GM12878 (cell line): ENCODE results near the gene PIAS1. TPM values are rescaled to one million over a fixed set of nuclear protein-coding genes. Genes with fewer than 3 reads are reported as not detected.

Experiments
- ATAC-seq: fragments of 200-7000 bp; cut with Tn5 transposase; 3 replicates; pipeline ENCODE4 v1.9.1; 2020; ENCODE audit warnings: mild to moderate bottlenecking, moderate library complexity
- BruUV-seq: library from RNA; stranded (reverse); fragments of 400-500 nt; replicated peaks from 2 replicates; lab custom pipeline; 2021; lab: Mats Ljungman, UMichigan
- CTCF ChIA-PET: fragments of 300-600 bp; sonication (Branson Sonifier 250); formaldehyde crosslinking; extraction: SDS; loops from one replicate; lab custom pipeline; 2021; ENCODE audit warnings: inconsistent platforms; lab: Yijun Ruan, JAX
- POLR2A ChIA-PET: fragments of 350-600 bp; formaldehyde crosslinking; extraction: SDS; loops from one replicate; lab custom pipeline; 2021; ENCODE audit warnings: inconsistent platforms; lab: Charles Lee
- RAD21 ChIA-PET: fragments of 300-600 bp; sonication (Branson Sonifier 250); formaldehyde crosslinking; loops from one replicate; lab custom pipeline; 2023; ENCODE audit warnings: antibody characterized with exemption; ENCODE audit not compliant: unreplicated experiment; lab: Charles Lee
- SMC1A ChIA-PET: fragments of 300-600 bp; sonication (Branson Sonifier 250); formaldehyde crosslinking; loops from one replicate; lab custom pipeline; 2023; ENCODE audit not compliant: unreplicated experiment, uncharacterized antibody; lab: Charles Lee
- DNase-seq: peaks from one replicate; pipeline ENCODE4 v3.0.0-alpha.2; 2011; ENCODE audit warnings: low read depth, low spot score
- FAIRE-seq: peaks from 3 replicates; lab custom pipeline; 2011; peaks lifted over from hg19 to GRCh38; lab: Jason Lieb, UNC
- H2AFZ ChIP-seq: 2 replicates; pipeline ENCODE4 v1.6.0; 2011; ENCODE audit warnings: low read depth, low read length, control low read depth; ENCODE audit not compliant: control insufficient read depth
- H3K27ac ChIP-seq: 2 replicates; pipeline ENCODE4 v1.5.1; 2011; ENCODE audit warnings: control low read depth; ENCODE audit not compliant: control insufficient read depth, insufficient read depth
- H3K27me3 ChIP-seq, 2 experiments: replicated peaks in 1 of 2; 2 replicates each; pipeline versions ENCODE4 v1.6.0 to v1.6.1; 2011; ENCODE audit warnings: low read length in 1 of 2; ENCODE audit not compliant: control insufficient read depth in 2 of 2, insufficient read depth in 2 of 2
- H3K36me3 ChIP-seq, 2 experiments: 2 replicates each; pipeline ENCODE4 v1.5.1; 2011; ENCODE audit warnings: low read length in 1 of 2; ENCODE audit not compliant: control insufficient read depth in 2 of 2, insufficient read depth in 2 of 2
- H3K4me1 ChIP-seq: 2 replicates; pipeline ENCODE4 v1.6.1; 2011; ENCODE audit warnings: mild to moderate bottlenecking, low read length, moderate library complexity, mixed read lengths; ENCODE audit not compliant: control insufficient read depth, insufficient read depth
- H3K4me2 ChIP-seq: 2 replicates; pipeline ENCODE4 v1.6.0; 2011; ENCODE audit warnings: control low read depth; ENCODE audit not compliant: control insufficient read depth, insufficient read depth
- H3K4me3 ChIP-seq: fragments of 200-600 bp; sonication (generic); 2 replicates; pipeline ENCODE4 v1.5.1; 2016
- H3K79me2 ChIP-seq: 2 replicates; pipeline ENCODE4 v1.6.0; 2011; ENCODE audit warnings: low read length; ENCODE audit not compliant: control insufficient read depth, insufficient read depth
- H3K9ac ChIP-seq: 2 replicates; pipeline ENCODE4 v1.8.0; 2011; ENCODE audit warnings: low read length, control low read depth, mixed read lengths; ENCODE audit not compliant: control insufficient read depth, insufficient read depth
- H3K9me3 ChIP-seq: replicated peaks from 3 replicates; pipeline ENCODE4 v1.5.1; 2011; ENCODE audit warnings: mild to moderate bottlenecking, low read length; ENCODE audit not compliant: control insufficient read depth, insufficient read depth
- H4K20me1 ChIP-seq: 2 replicates; pipeline ENCODE4 v1.6.0; 2011; ENCODE audit not compliant: control insufficient read depth, insufficient read depth
- CBFB ChIP-seq: IDR thresholded peaks from 2 replicates; pipeline ENCODE4 v1.6.1; 2016; ENCODE audit warnings: antibody characterized with exemption, low read depth
- E2F4 ChIP-seq: IDR thresholded peaks from 2 replicates; pipeline ENCODE4 v1.6.1; 2012; ENCODE audit warnings: low read depth, low read length, improper control_type of control experiment
- LARP7 ChIP-seq: fragments of 450-650 bp; IDR thresholded peaks from 2 replicates; pipeline ENCODE4 v1.6.1; 2017; ENCODE audit warnings: mild to moderate bottlenecking
- MEF2A ChIP-seq: IDR thresholded peaks from 2 replicates; pipeline ENCODE4 v1.6.1; 2011; ENCODE audit warnings: low read depth, mild to moderate bottlenecking, low read length, moderate library complexity; ENCODE audit not compliant: insufficient read depth
- MTA3 ChIP-seq: IDR thresholded peaks from 2 replicates; pipeline ENCODE4 v1.6.1; 2012; ENCODE audit warnings: low read length, inconsistent platforms, borderline replicate concordance
- PAX5 ChIP-seq: IDR thresholded peaks from 2 replicates; pipeline ENCODE4 v1.6.1; 2011; ENCODE audit warnings: low read depth, low read length, borderline replicate concordance
- TCF12 ChIP-seq: IDR thresholded peaks from 2 replicates; pipeline ENCODE4 v1.6.1; 2011; ENCODE audit warnings: low read depth, mild to moderate bottlenecking, low read length
- ZNF217 ChIP-seq: fragments of 450-650 bp; IDR thresholded peaks from 2 replicates; pipeline ENCODE4 v1.6.1; 2017; ENCODE audit warnings: antibody characterized with exemption, mild to moderate bottlenecking
- WGBS: methylation state at CpG from one replicate; pipeline ENCODE4 v1.1.6; 2016; ENCODE audit warnings: low lambda C conversion rate; ENCODE audit not compliant: insufficient replicate concordance, insufficient coverage; ENCODE audit errors: missing lambda C conversion rate; 5-methylcytosine and 5-hydroxymethylcytosine counted together
- in situ Hi-C: fragments of 300-500 bp; cut with MboI; formaldehyde crosslinking; loops from 9 replicates; pipeline ENCODE4 v1.14.3; 2018; ENCODE audit warnings: mixed read lengths
- intact Hi-C: fragments of 100-400 bp; cut with micrococcal nuclease; formaldehyde crosslinking; loops from one replicate; pipeline ENCODE4 v1.14.2; 2022; ENCODE audit not compliant: unreplicated experiment
- polyA plus RNA-seq, 11 experiments: library from polyadenylated mRNA; depleted of rRNA in 4 of 11; unstranded in 6 of 11; stranded (reverse) in 5 of 11; fragments of >200 nt; fragmentation: Nextera tagmentation in 4 of 11; fragmentation: Illumina TruSeq in 1 of 11; extraction: Ambion mirVana in 4 of 11; extraction: Trizol in 1 of 11; gene quantifications; 1 replicate in 1 of 11; 2 replicates in 10 of 11; pipeline versions ENCODE4 v1.2.1 to v1.2.3, GENCODE V29; 2011 to 2016; ENCODE audit warnings: inconsistent platforms in 2 of 11, missing spikeins in 2 of 11, low read depth in 1 of 11
- total RNA-seq, 4 experiments: library from RNA; depleted of rRNA in 3 of 4; stranded (reverse); fragments of >200 nt in 3 of 4; fragmentation: Illumina TruSeq in 1 of 4; extraction: Trizol in 1 of 4; gene quantifications; 2 replicates each; pipeline versions ENCODE4 v1.2.1 to v1.2.3, GENCODE V29; 2013 to 2021
- TF ChIP-seq, protein P1 (sequence below): fragments of 450-650 bp; IDR thresholded peaks from 2 replicates; pipeline ENCODE4 v1.6.1; 2016; ENCODE audit warnings: mild to moderate bottlenecking
- TF ChIP-seq, protein P2 (sequence below): fragments of 450-650 bp; IDR thresholded peaks from 2 replicates; pipeline ENCODE4 v1.6.1; 2014; ENCODE audit warnings: mild to moderate bottlenecking
- TF ChIP-seq, protein P3 (sequence below): IDR thresholded peaks from 2 replicates; pipeline ENCODE4 v1.6.1; 2011; ENCODE audit warnings: borderline replicate concordance, low read depth, mild to moderate bottlenecking, moderate library complexity, low read length; ENCODE audit not compliant: insufficient read depth, poor library complexity, severe bottlenecking

PIAS1 gene
- total and polyA plus RNA-seq, 10 of the 15 experiments (the other 5 are each of a cell fraction or from before 2014, with no cell fraction given), result 20.2 to 96.3 (median 37.0) TPM

GRCh38 chr15:68190048-68190447, 135.9 kb downstream of the PIAS1 start (continued):
- TF ChIP-seq MEF2A (no peak), PAX5 (no peak), LARP7 (no peak), ZNF217 (no peak), E2F4 (no peak), TCF12 (no peak), CBFB (0 out of 2 replicates have a peak, but pooled peaks have one; percentile 28)
- TF ChIP-seq, protein P1, sequence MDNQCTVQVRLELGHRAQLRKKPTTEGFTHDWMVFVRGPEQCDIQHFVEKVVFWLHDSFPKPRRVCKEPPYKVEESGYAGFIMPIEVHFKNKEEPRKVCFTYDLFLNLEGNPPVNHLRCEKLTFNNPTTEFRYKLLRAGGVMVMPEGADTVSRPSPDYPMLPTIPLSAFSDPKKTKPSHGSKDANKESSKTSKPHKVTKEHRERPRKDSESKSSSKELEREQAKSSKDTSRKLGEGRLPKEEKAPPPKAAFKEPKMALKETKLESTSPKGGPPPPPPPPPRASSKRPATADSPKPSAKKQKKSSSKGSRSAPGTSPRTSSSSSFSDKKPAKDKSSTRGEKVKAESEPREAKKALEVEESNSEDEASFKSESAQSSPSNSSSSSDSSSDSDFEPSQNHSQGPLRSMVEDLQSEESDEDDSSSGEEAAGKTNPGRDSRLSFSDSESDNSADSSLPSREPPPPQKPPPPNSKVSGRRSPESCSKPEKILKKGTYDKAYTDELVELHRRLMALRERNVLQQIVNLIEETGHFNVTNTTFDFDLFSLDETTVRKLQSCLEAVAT, result 0 out of 2 replicates have a peak, but pooled peaks have one; percentile 45
- TF ChIP-seq, protein P2, sequence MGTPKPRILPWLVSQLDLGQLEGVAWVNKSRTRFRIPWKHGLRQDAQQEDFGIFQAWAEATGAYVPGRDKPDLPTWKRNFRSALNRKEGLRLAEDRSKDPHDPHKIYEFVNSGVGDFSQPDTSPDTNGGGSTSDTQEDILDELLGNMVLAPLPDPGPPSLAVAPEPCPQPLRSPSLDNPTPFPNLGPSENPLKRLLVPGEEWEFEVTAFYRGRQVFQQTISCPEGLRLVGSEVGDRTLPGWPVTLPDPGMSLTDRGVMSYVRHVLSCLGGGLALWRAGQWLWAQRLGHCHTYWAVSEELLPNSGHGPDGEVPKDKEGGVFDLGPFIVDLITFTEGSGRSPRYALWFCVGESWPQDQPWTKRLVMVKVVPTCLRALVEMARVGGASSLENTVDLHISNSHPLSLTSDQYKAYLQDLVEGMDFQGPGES, result no peak

- FAIRE-seq (no peak), ATAC-seq (no peak), DNase-seq (no peak)
- H3K9me3 ChIP-seq, result no peaks in the 10 kb centered on the region
- 34% methylated on average over 3 of the region's 3 CpGs for WGBS
- no TSS peak for BruUV-seq
- H3K27me3 ChIP-seq, result no peaks in the 10 kb centered on the region
- H3K4me2 ChIP-seq, result no peak overlapping the region
- no peaks in the 10 kb centered on the region for H3K79me2 ChIP-seq
- H2AFZ ChIP-seq, result no peak overlapping the region
- H4K20me1 ChIP-seq, result no peaks in the 10 kb centered on the region
- ChIA-PET POLR2A (interaction anchor here (0.8 to 1.0 kb wide), 2 partner anchors 33 to 350 kb away, joined by 3 to 6 read pairs; no protein-coding TSS in a partner anchor), SMC1A (interaction anchor here (1.0 to 1.3 kb wide), 4 partner anchors 8 to 138 kb away, joined by 3 read pairs; partner anchors contain the start of gene PIAS1), CTCF (interaction anchor here (0.7 to 0.9 kb wide), 2 partner anchors 10 to 38 kb away, joined by 3 to 4 read pairs; no protein-coding TSS in a partner anchor), RAD21 (interaction anchor here (0.6 to 1.8 kb wide), 3 partner anchors 36 to 328 kb away, joined by 3 to 7 read pairs (median 3); no protein-coding TSS in a partner anchor)
- peaks cover 17% of the 10 kb centered on the region for H3K4me1 ChIP-seq
- in situ Hi-C loops, result no loop called here
- no peak overlapping the region for H3K27ac ChIP-seq
- intact Hi-C loops, result no loop called here
- H3K4me3 ChIP-seq, result no peak overlapping the region
- H3K36me3 ChIP-seq, result peaks cover 14 to 31% of the 10 kb centered on the region in 2 experiments
- 0 out of 2 replicates have a peak, but pooled peaks have one; percentile 31 for TF ChIP-seq MTA3
- TF ChIP-seq, protein P3, sequence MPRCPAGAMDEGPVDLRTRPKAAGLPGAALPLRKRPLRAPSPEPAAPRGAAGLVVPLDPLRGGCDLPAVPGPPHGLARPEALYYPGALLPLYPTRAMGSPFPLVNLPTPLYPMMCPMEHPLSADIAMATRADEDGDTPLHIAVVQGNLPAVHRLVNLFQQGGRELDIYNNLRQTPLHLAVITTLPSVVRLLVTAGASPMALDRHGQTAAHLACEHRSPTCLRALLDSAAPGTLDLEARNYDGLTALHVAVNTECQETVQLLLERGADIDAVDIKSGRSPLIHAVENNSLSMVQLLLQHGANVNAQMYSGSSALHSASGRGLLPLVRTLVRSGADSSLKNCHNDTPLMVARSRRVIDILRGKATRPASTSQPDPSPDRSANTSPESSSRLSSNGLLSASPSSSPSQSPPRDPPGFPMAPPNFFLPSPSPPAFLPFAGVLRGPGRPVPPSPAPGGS, result no peak
- H3K9ac ChIP-seq, result no peak overlapping the region
Observed at GRCh38 chr15:68191555-68191954, 137.4 kb downstream of the PIAS1 start.
